RCC 7860 (cell line): Measurements from ENCODE around the gene CD180.

ENCODE experiments used
- DNase-seq: peaks from one replicate; pipeline ENCODE4 v3.0.0-alpha.2; 2015; ENCODE audit warnings: low spot score
- FAIRE-seq: peaks from 2 replicates; lab custom pipeline; 2012; peaks lifted over from hg19 to GRCh38; lab: Jason Lieb, UNC

CD180 gene

GRCh38 chr5:67214036-67214435, 17.4 kb upstream of the CD180 start:
- DNase-seq (no peak), FAIRE-seq (no peak)

- no peak for DNase-seq
- no peak for FAIRE-seq
Measured at GRCh38 chr5:67211926-67212325, 15.3 kb upstream of the CD180 start.

- peak; percentile 4 for DNase-seq
- FAIRE-seq, result no peak
Measured at GRCh38 chr5:67209141-67209771, 12.7 kb upstream of the CD180 start.

- DNase-seq (no peak), FAIRE-seq (no peak)
Measured at GRCh38 chr5:67208403-67208802, 11.8 kb upstream of the CD180 start.

- DNase-seq, result peak; percentile 53
- FAIRE-seq, result no peak
Measured at GRCh38 chr5:67206929-67207328, 10.3 kb upstream of the CD180 start.

- FAIRE-seq, result no peak
- no peak for DNase-seq
Measured at GRCh38 chr5:67206461-67206860, 9.9 kb upstream of the CD180 start.

- no peak for FAIRE-seq
- DNase-seq, result no peak
Measured at GRCh38 chr5:67205981-67206380, 9.4 kb upstream of the CD180 start.

- no peak for DNase-seq
- FAIRE-seq, result no peak
Measured at GRCh38 chr5:67204821-67205220, 8.2 kb upstream of the CD180 start.

GRCh38 chr5:67203701-67204074, 7.1 kb upstream of the CD180 start:
- no peak for FAIRE-seq
- no peak for DNase-seq

GRCh38 chr5:67202828-67203227, 6.2 kb upstream of the CD180 start:
- no peak for DNase-seq
- FAIRE-seq, result no peak

- FAIRE-seq (no peak), DNase-seq (no peak)
Measured at GRCh38 chr5:67201897-67202549, 5.4 kb upstream of the CD180 start.

- DNase-seq (no peak), FAIRE-seq (no peak)
Measured at GRCh38 chr5:67200809-67201562, 4.4 kb upstream of the CD180 start.

GRCh38 chr5:67199859-67200258, 3.3 kb upstream of the CD180 start:
- no peak for DNase-seq
- FAIRE-seq, result no peak

- DNase-seq, result no peak
- no peak for FAIRE-seq
Measured at GRCh38 chr5:67198917-67199316, 2.3 kb upstream of the CD180 start.

- FAIRE-seq, result no peak
Measured at GRCh38 chr5:67197536-67197935, 937 bp upstream of the CD180 start.

GRCh38 chr5:67195406-67196275, 958 bp downstream of the CD180 start:
- FAIRE-seq, result no peak
- no peak for DNase-seq

More at GRCh38 chr5:67197536-67197935, 937 bp upstream of the CD180 start:
- DNase-seq, result no peak

- no peak for DNase-seq
- no peak for FAIRE-seq
Measured at GRCh38 chr5:67194166-67194565, 2.4 kb downstream of the CD180 start.

GRCh38 chr5:67193439-67193807, 3.2 kb downstream of the CD180 start:
- DNase-seq (no peak), FAIRE-seq (no peak)

GRCh38 chr5:67192719-67193438, 3.7 kb downstream of the CD180 start:
- FAIRE-seq (no peak), DNase-seq (no peak)

GRCh38 chr5:67190861-67191260, 5.7 kb downstream of the CD180 start:
- no peak for FAIRE-seq
- DNase-seq, result no peak

GRCh38 chr5:67190410-67190809, 6.2 kb downstream of the CD180 start:
- FAIRE-seq (no peak), DNase-seq (no peak)
